ENCODE results near the gene SLC4A3.
A peak's percentile ranks its signal among the peaks of the same experiment; 100 is the strongest.
"Not testable (repeated sequence)": the region's sequence is repeated elsewhere in the genome, so short reads cannot be mapped to it uniquely, and the experiment has no call there.

SLC4A3 gene

GRCh38 chr2:219680958-219681693 is 53.7 kb downstream of the SLC4A3 start:
- Histone ChIP-seq H2AFZ (ENCODE audit: low read depth) (no peak overlapping the region), H3K4me3 (IDR thresholded peaks at IDR 0.05; ENCODE audit: insufficient read depth, low read depth, low read length) (no peak overlapping the region), H3K4me1 (ENCODE audit: low read depth, poor library complexity, severe bottlenecking) (no peaks in the 10 kb centered on the region), H4K20me1 (ENCODE audit: insufficient read depth) (no peaks in the 10 kb centered on the region), H3K4me2 (no peak overlapping the region), H3K27ac (no peak overlapping the region), H3K36me3 (ENCODE audit: insufficient read depth) (no peaks in the 10 kb centered on the region), H3K27me3 (ENCODE audit: insufficient read depth, low read depth) (no peaks in the 10 kb centered on the region), H3K79me2 (ENCODE audit: insufficient read depth, low read depth) (no peaks in the 10 kb centered on the region), H3K9ac (no peak overlapping the region)
- TF ChIP-seq, protein P1, sequence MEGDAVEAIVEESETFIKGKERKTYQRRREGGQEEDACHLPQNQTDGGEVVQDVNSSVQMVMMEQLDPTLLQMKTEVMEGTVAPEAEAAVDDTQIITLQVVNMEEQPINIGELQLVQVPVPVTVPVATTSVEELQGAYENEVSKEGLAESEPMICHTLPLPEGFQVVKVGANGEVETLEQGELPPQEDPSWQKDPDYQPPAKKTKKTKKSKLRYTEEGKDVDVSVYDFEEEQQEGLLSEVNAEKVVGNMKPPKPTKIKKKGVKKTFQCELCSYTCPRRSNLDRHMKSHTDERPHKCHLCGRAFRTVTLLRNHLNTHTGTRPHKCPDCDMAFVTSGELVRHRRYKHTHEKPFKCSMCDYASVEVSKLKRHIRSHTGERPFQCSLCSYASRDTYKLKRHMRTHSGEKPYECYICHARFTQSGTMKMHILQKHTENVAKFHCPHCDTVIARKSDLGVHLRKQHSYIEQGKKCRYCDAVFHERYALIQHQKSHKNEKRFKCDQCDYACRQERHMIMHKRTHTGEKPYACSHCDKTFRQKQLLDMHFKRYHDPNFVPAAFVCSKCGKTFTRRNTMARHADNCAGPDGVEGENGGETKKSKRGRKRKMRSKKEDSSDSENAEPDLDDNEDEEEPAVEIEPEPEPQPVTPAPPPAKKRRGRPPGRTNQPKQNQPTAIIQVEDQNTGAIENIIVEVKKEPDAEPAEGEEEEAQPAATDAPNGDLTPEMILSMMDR (conservative IDR thresholded peaks at IDR 0.05; ENCODE audit: low read depth, low read length) = no peak

GRCh38 chr2:219681694-219682300 is 54.4 kb downstream of the SLC4A3 start:
- H3K27ac ChIP-seq = no peak overlapping the region
- no peaks in the 10 kb centered on the region for H3K79me2 ChIP-seq (ENCODE audit: insufficient read depth, low read depth)
- no peak overlapping the region for H2AFZ ChIP-seq (ENCODE audit: low read depth)
- no peaks in the 10 kb centered on the region for H3K36me3 ChIP-seq (ENCODE audit: insufficient read depth)
- H3K9ac ChIP-seq = no peak overlapping the region
- H4K20me1 ChIP-seq (ENCODE audit: insufficient read depth) = no peaks in the 10 kb centered on the region
- H3K27me3 ChIP-seq (ENCODE audit: insufficient read depth, low read depth) = no peaks in the 10 kb centered on the region
- H3K4me3 ChIP-seq (IDR thresholded peaks at IDR 0.05; ENCODE audit: insufficient read depth, low read depth, low read length) = no peak overlapping the region
- TF ChIP-seq, protein P1 (conservative IDR thresholded peaks at IDR 0.05; ENCODE audit: low read depth, low read length) = no peak
- H3K4me2 ChIP-seq = no peak overlapping the region
- no peaks in the 10 kb centered on the region for H3K4me1 ChIP-seq (ENCODE audit: low read depth, poor library complexity, severe bottlenecking)

- not testable (repeated sequence) for H3K36me3 ChIP-seq (ENCODE audit: insufficient read depth); H3K27me3 ChIP-seq (ENCODE audit: insufficient read depth, low read depth); H3K79me2 ChIP-seq (ENCODE audit: insufficient read depth, low read depth); H3K4me1 ChIP-seq (ENCODE audit: low read depth, poor library complexity, severe bottlenecking); H3K27ac ChIP-seq; H3K4me2 ChIP-seq; H3K4me3 ChIP-seq (IDR thresholded peaks at IDR 0.05; ENCODE audit: insufficient read depth, low read depth, low read length); H4K20me1 ChIP-seq (ENCODE audit: insufficient read depth); H2AFZ ChIP-seq (ENCODE audit: low read depth); H3K9ac ChIP-seq
Observed at GRCh38 chr2:219683474-219683873, 56.0 kb downstream of the SLC4A3 start.

GRCh38 chr2:219684721-219685689 is 57.6 kb downstream of the SLC4A3 start:
- Histone ChIP-seq H3K36me3 (ENCODE audit: insufficient read depth) (no peaks in the 10 kb centered on the region), H3K27me3 (ENCODE audit: insufficient read depth, low read depth) (no peaks in the 10 kb centered on the region), H3K4me2 (no peak overlapping the region; the same call in 1 of the 2 replicates), H3K4me3 (IDR thresholded peaks at IDR 0.05; ENCODE audit: insufficient read depth, low read depth, low read length) (no peak overlapping the region), H4K20me1 (ENCODE audit: insufficient read depth) (no peaks in the 10 kb centered on the region), H3K4me1 (ENCODE audit: low read depth, poor library complexity, severe bottlenecking) (no peaks in the 10 kb centered on the region), H3K27ac (no peak overlapping the region), H3K79me2 (ENCODE audit: insufficient read depth, low read depth) (no peaks in the 10 kb centered on the region), H2AFZ (ENCODE audit: low read depth) (peak overlapping the region; percentile 42; the same call in 1 of the 2 replicates), H3K9ac (no peak overlapping the region)
- TF ChIP-seq, protein P1 (conservative IDR thresholded peaks at IDR 0.05; ENCODE audit: low read depth, low read length) = no peak

Data from KMS-11 (cell line).